Measurements from ENCODE around the gene CUBN.
A peak's percentile ranks its signal among the peaks of the same experiment; 100 is the strongest.

CUBN gene

DNA sequence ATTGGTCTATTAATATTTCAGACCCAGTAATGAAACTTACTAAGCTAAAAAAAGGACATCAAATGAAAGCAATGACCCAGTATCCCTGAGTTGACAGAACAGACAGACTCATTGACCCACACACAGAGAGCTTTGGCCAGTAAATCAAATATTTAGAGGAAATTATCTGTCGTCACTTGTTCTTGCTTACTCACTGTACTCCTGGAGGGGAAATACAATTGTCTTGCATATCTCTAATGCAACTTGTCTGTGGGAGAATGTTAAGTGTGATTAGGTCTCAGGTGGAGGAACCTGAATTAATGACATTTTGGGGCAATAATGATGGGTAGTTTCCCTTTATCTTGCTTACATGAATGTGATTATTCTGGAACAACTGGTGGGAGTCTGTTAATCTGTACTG is 80.4 kb downstream of the CUBN start:
- no peak for DNase-seq (ENCODE audit: insufficient read length, low spot score)
- FAIRE-seq = no peak

DNA sequence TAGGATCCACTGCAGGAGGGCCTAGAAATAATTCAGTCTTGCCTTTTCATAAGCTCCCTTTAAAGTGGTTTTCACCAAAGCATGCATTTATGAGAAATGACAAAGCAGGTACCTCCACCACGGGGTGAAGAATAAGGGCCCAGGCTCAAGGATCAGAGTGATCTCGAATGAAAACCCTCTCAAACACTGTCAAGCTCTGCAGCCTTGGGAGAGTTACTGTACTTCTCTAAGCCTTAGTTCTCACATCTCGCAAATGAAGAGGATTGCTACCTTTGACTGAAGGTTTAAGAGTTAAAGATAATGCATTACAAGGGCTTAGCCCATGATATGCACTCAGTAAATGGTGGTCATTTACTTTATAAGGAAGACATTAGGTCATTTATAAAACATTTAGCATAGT is 81.7 kb downstream of the CUBN start:
- FAIRE-seq (no peak), DNase-seq (ENCODE audit: insufficient read length, low spot score) (no peak)

DNA sequence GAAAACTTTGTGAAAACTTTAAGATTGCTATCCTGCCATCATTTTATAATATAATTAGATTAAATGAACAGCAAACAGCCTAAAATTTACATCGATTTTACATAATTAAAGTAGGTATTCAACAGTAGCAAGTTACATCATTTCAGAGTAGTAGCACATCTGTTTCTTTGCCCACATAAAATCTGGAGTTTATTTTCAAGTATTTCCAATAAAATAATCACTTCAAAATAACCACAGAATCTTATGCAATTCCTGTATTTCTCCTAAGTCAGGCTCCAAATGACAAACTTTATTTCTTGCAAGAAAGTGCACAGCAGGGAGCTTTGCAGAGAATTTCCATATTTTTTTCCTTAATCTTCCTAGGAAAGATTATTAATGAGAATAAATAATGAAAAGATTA is 82.6 kb downstream of the CUBN start:
- DNase-seq (ENCODE audit: insufficient read length, low spot score) (no peak), FAIRE-seq (no peak)

DNA sequence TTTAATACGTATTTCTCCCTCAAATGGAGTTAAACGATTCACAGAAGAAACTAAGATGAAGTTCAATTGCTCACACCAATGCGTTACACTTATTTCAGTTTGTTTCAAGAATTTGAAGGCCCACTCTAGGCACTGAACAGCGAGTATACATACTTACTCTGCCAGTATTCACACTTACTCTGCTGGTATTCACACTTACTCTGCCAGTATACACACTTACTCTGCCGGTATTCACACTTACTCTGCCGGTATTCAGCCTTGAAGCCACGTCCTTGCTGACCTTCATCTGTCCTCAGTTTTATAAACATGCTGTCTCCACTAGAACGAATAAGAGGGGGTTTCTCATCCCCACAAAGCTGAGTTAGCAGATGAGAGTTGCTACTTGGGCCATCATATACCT is 86.0 kb downstream of the CUBN start:
- no peak for DNase-seq (ENCODE audit: insufficient read length, low spot score)
- no peak for FAIRE-seq

DNA sequence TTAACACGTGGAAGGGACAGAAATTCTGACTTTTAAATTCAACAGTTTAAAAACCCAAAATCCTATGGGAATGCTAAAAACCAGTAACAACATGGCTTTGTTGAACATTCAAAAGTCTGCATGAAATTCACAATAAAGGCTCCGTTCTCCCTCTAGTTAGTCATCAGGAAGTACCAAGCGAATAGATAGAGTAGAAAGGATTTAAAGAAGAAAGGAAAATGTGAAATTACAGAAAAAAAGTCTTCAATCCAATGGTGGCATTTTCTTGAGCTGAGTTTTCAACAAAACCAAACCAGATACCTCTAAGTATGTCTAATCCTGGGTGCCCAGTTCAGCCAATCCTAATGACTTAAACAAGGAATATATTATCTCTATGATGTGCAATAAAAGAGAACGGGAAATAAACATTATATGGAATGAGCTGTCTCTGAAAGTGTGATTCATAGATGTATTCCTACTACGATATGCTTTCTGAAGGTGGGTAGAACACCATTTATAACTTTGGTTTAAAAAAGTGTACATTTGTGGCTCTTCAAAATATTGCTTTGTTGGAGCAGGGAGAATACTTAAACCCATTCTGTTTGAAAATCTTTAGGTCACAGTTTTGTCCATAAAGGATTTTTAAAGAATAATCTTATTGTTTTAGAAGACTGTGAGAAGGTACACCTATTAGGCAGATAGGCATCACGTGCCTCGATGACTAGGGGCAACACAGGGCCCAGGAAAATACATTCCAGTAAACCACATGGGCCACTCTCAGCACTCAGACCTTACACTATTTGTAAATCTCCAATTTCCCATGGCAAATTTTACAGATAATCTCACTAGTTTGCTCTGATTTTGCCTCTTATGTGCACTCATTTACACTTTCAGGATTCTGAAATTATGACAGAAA is 87.7 kb downstream of the CUBN start:
- no peak for DNase-seq (ENCODE audit: insufficient read length, low spot score)
- FAIRE-seq = no peak

DNA sequence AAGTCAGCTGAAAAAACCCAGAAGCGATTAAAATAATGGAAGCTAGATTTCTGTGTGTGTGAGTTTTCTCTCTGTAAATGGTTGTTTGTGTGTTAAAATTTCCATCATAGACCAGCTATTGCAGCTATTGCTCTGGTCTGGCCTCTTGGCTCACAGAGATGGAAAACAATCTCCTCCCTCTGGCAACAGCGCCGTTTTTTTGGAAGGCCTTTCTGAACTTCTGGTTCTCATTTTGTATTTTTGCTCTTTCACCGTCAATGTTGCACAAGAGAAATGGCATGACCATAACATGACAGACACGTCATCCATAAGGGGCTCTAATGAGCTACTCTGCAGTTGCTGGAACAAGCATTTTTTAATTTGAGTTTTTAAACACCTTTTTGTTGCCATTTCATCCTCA is 91.0 kb downstream of the CUBN start:
- no peak for FAIRE-seq
- no peak for DNase-seq (ENCODE audit: insufficient read length, low spot score)

DNA sequence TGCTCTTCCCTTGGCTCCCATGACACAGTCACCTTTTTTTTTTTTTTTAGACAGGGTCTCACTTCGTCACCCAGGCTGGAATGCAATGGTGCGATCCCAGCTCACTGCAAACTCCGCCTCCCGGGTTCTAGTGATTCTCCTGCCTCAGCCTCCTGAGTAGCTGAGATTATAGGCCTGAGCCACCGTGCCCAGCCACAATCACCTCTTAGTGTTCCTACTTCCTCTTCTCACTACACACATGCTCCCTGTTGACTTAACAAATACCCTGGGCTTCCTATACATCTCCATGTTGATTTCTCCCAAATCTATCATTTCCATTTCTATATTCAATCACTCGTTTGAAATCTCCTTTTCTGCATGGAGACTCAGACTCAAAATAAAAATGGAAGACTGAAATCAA is 91.7 kb downstream of the CUBN start:
- FAIRE-seq (no peak), DNase-seq (ENCODE audit: insufficient read length, low spot score) (no peak)

DNA sequence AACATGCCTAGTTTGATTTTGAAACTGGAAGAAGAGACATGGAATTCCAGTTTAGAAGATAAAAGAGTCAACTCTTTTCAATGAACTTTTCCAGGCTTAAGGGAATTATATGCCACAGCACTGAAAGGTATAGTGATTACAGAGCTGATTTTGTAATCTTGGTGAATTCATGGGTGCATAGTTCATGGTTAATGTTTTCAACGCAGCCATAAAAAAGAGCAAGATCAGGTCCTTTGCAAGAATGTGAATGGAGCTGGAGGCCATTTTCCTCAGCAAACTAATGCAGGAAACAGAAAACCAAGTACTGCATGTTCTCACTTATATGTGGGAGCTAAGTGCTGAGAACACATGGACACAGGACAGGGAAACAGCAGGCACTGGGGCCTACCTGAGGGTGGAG is 94.2 kb downstream of the CUBN start:
- FAIRE-seq (no peak), DNase-seq (ENCODE audit: insufficient read length, low spot score) (no peak)

DNA sequence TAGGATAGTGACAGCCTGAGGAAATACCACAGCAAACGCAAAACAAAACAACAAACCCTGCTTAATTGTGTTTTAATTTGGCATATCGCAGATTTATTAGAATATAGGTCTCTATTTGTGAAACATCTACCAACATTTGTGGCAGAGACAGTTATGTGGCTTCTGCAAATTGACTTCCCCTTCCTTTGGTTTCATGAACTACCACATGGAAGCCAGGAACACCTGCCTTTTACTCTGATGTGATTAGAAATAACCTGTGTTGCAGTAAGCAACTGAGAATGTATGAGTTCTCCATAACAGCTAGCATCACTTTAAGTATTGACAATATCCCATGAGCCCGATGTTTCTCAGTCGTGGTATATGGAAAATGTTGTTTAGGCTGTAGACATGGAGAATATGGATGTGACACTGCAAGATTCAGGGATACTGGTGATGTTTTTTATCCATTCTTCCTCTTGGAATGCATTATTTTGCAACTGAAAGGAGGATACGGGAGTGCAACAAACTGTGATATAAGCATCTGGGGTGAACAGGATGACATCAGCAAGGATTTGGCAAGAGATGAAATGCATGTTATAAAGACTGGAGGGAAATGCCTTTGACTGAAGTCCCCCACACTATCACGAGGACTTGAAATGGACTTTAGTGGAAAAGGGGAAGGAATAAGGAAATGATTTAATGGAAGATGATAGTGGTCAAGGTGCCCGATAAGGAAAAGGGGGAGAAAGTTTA is 95.9 kb downstream of the CUBN start:
- no peak for FAIRE-seq
- DNase-seq (ENCODE audit: insufficient read length, low spot score) = no peak

DNA sequence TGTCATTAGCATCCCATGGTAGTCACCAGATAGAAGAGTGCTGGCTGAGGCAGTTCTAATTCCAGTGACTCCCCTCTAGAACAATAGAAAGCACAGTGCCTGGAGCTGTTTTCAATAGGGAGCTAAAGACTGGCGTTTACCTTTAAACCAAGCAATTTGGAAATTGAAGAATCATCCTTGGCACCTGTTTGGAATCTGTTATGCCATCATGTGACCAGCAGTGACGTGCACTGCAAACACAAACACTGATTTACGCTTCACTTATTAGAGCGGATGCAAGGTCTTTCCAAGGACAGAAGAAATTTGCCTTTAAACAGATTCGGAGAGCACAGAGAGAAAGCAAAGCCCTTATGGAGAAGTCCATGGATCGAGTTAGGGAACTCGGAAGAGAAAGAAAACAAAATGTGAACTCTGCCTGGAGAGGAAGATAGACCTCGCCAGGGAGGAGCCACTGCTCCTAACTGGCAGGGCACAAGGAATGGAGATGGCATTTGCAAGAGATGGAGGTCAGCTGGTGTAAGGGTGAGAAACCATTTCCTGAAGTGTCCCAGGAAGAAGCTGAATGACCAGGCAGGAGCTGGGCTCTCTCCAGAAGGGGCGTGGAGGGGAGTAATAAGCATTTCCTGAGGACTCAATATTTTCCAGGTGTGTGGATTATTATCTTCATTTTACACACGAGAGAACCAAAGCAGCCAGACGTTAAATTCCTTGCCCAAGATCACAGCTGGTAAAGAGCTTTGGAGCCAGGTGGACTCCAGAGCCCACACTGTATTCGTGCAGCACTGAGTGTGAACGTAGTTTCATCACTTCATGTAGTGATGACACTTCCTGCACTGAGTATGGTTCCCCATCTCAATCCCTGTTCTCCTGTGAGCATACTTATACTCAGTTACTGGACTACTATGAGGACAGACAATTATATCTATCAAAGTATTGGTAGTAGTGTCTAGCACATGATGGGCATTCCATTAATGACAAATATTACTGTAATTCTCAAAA is 97.7 kb downstream of the CUBN start:
- FAIRE-seq (no peak), DNase-seq (ENCODE audit: insufficient read length, low spot score) (no peak)

DNA sequence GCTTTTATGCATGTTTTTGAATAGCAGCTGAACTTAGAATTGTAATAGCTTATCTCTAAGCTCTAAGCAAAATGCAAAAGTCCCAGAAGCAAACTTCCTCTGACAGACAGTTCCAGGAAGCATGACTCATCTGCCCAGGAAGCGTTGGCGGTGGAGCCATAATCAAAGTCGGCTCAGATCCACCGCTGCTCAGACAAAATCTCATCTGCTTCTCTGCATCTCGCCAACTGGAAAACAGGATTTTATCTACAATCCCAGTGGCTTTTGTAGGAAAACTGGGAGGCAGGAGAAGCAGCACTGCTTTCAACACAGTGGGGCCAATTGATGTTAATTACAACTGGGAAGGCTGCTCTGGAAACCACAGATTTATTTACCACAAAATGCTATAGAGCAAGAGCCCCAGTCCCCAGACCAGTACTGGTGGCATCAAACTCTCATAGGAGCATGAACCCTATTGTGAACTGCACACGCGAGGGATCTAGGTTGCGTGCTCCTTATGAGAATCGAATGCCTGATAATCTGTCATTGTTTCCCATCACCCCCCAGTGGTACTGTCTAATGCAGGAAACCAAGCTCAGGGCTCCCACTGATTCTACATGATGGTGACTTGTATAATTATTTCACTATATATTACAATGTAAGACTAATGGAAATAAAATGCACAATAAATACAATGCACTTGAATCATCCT is 99.9 kb downstream of the CUBN start:
- FAIRE-seq (no peak), DNase-seq (ENCODE audit: insufficient read length, low spot score) (peak; percentile 51)

DNA sequence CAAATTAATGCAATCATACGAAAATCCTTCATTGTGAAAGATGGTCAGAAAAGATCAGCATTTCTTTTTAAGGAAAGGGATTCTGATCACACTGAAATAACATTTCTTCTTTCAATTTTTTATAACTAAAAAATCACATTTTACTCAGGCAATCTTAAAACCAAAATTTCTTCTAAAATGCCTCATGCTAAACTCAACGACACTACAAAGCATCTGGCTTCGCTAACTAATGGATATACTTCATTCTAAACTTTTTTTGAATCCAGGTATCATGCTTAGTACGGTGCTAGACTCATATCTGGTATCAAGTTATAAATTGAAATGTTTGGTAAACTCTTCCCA is 100.4 kb downstream of the CUBN start:
- no peak for FAIRE-seq
- DNase-seq (ENCODE audit: insufficient read length, low spot score) = no peak

DNA sequence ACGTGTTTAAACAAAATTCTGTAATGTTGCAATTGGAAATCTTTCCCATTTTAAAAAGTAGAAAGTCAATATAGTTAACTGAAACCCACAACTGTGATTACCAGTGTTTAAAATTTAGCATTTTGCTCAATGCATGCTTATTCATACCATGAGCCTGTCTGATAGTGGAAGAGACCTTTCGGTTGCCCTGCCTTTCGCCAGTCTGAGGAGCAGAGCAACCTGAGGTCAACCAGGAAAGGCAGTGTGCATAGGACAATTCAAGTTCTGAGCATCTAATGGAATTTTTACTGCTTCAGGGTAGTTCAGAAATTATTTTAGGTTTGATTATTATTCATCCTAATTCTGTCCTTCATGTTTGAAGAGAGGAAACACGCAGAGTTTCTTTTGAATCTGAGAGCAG is 100.8 kb downstream of the CUBN start:
- FAIRE-seq = no peak
- no peak for DNase-seq (ENCODE audit: insufficient read length, low spot score)

DNA sequence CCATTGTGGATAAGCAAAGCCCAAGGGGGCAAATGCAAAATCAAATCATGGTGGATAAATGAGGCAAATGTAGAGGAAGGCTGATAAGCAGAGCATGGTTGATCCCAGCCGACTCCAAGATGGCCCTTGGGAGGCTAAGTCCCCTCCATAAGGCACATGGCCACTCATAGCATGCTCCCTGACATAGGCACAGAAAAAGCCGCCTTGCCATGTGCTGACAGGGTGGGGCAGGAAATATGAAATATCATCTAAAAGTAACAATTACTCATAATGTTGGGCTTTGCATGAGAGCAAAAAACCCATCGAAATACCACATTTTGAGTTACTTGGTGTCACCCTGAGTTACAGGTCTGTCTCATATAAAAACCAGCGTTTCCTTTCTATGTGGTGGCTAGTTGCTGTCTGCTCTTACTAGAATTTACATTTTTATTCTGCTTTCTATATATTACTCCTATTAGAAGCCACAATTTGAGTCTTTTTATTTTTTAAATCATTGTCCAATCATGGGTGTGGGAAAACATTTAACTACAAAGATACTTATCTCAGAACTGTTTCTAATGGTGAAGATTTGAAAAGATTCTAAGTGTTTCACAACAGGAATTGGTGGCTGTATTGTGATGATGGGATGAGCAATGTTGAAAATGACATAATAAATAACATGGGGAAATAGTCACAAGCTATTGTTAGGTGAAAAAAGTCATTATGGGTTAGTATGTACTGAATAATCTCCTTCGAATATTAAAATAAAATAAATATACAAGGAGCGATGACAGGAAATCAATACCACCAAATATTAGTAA is 102.7 kb downstream of the CUBN start:
- FAIRE-seq = no peak
- DNase-seq (ENCODE audit: insufficient read length, low spot score) = no peak

DNA sequence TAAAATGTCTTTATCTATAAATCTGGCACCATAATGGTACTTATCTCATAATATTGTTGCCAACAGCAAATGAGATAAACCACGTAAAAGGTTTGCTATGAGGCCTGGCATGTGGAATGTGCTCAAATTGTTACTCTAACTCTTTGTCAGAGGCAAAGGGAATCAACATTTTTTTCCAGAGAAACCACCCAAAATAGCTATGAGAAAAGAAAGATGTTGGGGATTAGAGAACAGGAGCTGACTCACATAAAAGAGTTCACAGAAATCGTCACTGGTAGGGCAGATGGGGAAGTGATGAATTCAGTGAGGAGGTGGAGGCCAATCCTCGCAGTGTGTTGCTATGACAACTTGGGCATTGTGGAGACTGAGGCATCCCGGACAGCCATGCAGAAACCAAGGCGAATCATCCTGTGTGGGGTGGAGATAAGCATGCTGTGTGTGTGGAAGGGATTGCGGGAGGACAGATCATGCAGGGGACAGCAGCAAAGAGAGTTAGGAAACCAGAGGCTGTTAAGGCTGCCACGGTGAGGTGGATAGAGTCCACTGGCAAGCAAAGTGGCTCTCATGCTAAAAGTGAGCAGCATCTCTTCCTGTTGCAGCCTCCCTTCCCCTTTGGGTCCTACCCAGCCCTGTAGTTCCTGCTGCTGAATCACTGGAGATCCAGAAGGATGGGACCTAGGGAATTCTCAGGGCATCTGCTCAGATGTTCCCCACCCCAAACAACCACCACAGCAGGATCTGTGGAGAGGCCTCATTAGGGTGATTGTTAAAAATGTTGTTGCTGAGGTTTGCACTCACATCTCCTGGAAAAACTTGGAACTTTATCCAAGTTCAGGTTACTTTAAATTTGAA is 103.9 kb downstream of the CUBN start:
- FAIRE-seq (peak; percentile 74), DNase-seq (ENCODE audit: insufficient read length, low spot score) (peak; percentile 21)

DNA sequence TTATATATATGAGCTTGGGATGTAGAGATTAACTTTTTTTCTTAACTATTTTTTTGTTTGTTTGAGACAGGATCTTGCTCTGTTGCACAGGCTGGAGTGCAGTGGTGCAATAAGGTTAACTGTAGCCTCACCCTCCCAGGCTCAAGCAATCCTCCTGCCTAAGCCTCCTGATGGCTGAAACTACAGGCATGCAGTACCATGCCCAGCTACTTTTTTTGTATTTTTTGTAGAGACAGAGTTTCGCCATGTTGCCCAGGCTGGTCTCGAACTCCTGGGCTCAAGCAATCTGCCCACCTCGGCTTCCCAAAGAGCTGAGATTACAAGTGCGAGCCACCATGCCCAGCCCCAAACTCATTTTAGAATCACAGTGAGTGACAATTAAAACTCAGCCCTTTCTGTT is 105.2 kb downstream of the CUBN start:
- DNase-seq (ENCODE audit: insufficient read length, low spot score) (no peak), FAIRE-seq (no peak)

DNA sequence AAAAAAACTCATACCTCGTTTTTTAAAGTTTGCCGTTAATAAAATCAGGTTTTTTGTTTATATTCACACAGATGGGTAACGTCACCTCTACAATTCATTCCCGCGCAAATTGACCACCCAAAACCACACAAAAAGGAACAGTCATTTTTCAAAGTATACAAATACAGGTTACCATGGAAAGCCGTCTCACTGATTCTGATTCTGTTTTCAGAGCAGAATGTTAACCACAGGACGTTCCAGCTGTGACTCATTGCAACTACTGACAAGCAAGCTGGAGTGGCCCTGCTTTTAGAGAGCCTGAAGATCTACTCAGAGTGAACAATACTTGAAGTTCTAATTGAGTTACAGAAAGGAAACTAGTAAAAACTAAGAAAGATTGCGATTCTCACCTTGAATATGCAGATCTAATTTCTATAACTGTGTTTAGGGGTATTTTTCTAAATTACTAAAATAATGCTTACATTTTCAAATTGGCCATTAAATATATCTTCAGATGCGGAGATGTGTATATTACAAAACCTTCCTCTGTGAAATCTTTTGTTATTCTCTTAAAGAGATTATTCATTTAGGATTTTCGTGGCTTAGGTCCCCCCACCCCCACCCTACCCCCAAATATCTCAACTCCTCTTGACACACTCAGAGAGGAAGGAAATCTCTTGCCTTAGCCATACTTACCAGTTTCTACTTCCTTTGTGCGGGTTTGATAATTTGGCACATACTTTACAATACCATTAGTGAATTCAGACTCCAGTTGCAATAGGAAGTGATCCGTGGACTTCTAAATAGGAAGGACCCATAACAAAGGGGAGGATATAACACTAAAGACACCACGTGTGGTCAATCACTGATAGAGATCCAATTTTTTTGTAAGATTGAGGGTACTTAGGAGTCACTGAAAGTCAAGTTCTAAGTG is 106.0 kb downstream of the CUBN start:
- no peak for FAIRE-seq
- peak; percentile 73 for DNase-seq (ENCODE audit: insufficient read length, low spot score)

DNA sequence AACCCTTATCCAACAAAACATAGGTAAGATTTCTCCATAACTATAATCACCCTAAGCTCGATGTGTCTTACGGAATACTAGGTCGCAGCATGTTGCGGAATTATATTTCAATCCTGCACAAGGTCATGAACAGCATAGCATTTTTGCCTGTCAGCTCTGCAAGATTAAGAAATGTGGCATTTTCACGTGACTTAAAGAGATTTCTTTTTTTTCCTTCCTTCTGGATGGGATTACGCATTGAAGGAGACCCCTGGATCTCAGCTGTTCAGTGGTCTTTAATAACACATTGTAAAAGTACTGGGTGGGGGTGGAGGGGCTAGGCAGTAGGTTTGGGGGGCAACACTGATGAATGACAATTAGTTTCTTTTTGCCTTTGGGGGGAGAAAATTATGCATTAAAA is 106.7 kb downstream of the CUBN start:
- FAIRE-seq (peak; percentile 31), DNase-seq (ENCODE audit: insufficient read length, low spot score) (no peak)
